22Rv1 (cell line): Measurements from ENCODE around the gene PCGF1.

Experiments
- H3K27ac ChIP-seq: fragments of 450-650 bp; 2 replicates; pipeline ENCODE4 v1.5.1; 2017
- CTCF ChIP-seq: fragments of 450-650 bp; IDR thresholded peaks from 2 replicates; pipeline ENCODE4 v1.5.1; 2017; ENCODE audit warnings: mild to moderate bottlenecking
- ZFX ChIP-seq: fragments of 450-650 bp; IDR thresholded peaks from 2 replicates; pipeline ENCODE4 v1.6.1; 2017; ENCODE audit warnings: antibody characterized with exemption, borderline replicate concordance

The PCGF1 gene

DNA sequence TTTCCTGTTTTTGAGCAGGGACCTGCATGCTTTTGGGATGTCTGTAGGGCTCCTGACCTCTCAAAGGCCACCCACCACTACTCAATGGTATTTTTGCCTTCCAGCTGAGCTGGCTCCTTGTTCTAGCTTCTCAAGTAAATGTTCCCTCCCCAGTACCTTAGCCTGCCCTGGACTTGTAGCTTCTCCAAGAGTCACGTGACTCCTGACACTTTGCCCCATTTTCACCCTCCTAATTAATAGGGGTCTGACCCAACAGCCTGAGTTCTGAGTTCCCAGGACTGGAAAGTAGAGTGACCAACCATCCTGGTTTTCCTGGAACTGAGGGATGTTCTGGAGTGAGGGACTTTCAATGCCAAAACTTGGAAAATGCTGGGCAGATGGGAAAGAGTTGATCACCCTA, 12.1 kb downstream of the PCGF1 start:
- TF ChIP-seq CTCF (no peak), ZFX (no peak)
- peak overlapping the region; percentile 97 for H3K27ac ChIP-seq

GRCh38 chr2:74493546-74493945, 13.9 kb downstream of the PCGF1 start:
- TF ChIP-seq CTCF = no peak
- no peak for TF ChIP-seq ZFX
- H3K27ac ChIP-seq = no peak overlapping the region

DNA sequence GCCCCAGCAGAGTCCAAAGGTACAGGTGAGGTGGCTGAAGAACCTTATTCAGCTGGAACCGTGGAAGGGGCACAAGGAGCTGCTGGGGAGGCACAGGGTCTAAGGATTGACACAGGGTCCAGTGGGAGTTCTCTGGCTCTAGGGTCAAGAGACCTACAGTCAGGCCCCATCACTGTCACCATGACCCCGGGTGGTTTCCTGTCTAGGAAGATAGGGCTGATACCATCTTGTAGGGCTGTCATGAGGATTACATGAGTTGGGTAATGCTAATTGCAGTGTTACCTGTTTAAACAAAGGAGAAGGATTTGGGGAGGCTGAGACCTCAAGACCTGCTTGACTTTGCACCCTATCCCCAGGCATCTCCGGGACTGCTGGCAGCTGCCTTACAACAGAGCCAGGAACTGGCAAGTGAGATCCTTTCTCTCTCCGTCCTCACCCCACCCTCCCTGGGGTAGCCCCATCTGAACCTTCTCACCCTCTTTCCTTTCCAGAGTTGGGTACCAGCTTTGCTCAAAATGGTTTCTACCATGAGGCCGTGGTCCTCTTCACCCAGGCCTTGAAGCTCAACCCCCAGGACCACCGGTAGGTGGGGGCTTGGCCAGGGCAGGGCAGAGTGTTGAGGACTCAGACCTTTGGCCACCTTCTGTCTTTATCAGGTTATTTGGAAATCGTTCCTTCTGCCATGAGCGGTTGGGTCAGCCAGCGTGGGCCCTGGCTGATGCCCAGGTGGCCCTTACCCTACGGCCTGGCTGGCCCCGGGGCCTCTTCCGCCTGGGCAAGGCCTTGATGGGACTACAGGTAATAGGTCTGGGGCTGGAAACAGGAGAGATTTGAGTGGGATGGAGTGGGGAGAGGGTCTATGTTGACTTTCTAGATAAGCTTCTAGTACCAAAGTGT, 15.6 kb downstream of the PCGF1 start:
- no peak for TF ChIP-seq ZFX
- no peak for TF ChIP-seq CTCF
- H3K27ac ChIP-seq = no peak overlapping the region

DNA sequence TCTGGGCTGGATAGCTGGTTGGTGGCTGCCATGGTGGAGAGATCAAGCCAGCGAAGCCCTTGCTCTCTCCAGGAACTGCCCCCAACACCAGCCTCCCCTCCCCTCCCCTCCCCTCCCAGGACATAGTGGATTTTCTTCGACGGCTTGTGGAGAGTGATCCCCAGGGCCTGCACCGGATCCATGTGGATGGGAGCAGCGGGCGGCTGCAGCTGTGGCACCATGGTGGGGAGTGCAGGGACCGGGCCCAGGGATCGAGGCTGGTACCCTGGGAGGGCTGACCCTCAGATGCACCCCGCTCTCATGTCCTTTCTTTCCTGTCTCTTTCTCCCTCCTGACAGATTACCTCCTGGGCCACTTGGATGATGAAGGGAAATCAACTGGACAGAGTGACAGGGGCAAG, 17.6 kb downstream of the PCGF1 start:
- TF ChIP-seq CTCF (no peak), ZFX (no peak)
- no peak overlapping the region for H3K27ac ChIP-seq

DNA sequence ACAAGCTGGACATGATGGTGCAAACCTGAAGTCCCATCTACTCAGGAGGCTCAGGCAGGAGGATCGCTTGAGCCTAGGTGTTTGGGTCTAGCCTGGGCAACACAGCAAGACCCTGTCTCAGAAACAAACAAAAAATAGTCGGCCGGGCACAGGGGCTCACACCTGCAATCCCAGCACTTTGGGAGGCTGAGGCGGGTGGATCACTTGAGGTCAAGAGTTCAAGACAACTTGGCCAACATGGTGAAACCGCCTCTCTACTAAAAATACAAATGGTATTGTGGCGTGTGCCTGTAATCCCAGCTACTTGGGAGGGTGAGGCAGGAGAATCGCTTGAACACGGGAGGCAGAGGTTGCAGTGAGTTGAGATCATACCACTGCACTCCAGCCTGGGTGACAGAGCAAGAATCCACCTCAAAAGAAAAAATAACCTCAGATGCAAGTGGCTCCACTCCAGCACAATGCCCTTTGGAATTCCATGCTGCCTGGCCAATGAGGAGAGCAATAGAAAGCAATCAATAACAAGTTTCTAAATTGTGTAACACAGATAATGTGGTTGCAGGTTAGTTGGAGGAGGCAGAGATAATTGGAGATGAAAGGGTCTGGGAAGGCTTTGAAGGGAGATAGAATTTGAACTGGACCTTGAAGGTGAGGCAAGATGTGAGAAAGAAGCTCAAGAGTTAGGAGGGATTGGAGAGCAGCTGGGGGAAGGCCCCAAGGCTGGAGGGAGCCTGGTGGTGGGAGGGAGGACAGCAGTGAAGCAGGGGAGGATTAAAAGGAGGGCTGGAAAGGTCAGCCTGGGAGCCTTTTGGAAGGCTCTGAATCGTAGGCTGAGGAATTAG, 18.6 kb downstream of the PCGF1 start:
- H3K27ac ChIP-seq = no peak overlapping the region

DNA sequence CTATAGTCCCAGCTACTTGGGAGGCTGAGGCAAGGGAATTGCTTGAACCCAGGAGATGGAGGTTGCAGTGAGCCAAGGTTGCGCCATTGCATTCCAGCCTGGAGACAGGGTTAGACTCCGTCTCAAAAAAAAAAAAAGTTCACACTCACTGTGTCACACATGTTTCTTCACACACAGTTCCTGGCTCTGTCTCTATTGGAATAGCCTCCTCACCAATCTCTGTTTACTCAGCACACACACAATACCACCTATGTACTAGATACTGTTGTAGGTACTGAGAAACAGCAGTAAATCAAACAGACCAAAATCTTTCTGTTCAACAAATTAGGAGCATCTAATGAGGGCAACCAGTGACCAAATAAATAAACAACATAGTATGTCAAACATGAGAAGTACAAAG, 21.4 kb downstream of the PCGF1 start:
- no peak for TF ChIP-seq ZFX
- TF ChIP-seq CTCF = no peak
- H3K27ac ChIP-seq = no peak overlapping the region

More for the DNA sequence above, 18.6 kb downstream of the PCGF1 start:
- TF ChIP-seq ZFX (no peak), CTCF (no peak)

- H3K27ac ChIP-seq = peak overlapping the region; percentile 84
These were observed 23.8 kb downstream of the PCGF1 start for GRCh38 chr2:74483675-74484164.
